MCF 10A (cell line): ENCODE data around the gene GPR12. TPM values are rescaled to one million over a fixed set of nuclear protein-coding genes. Genes with fewer than 3 reads are reported as not detected.

Experiments
- BruUV-seq: library from RNA; stranded (reverse); fragments of 400-500 nt; replicated peaks from 2 replicates; lab custom pipeline; 2021; lab: Mats Ljungman, UMichigan
- CTCF ChIA-PET: fragments of 300-600 bp; sonication (Branson Sonifier 250); formaldehyde crosslinking; extraction: SDS; loops from one replicate; lab custom pipeline; 2021; ENCODE audit warnings: antibody characterized with exemption, inconsistent platforms; lab: Yijun Ruan, JAX
- POLR2A ChIA-PET: fragments of 300-600, 350-650 bp; sonication (Branson Sonifier 250); formaldehyde crosslinking; extraction: SDS; loops from one replicate; lab custom pipeline; 2020; ENCODE audit warnings: antibody characterized with exemption, inconsistent platforms; lab: Yijun Ruan, JAX
- DNase-seq: peaks from one replicate; pipeline ENCODE4 v3.0.0-alpha.2; 2018; ENCODE audit not compliant: unreplicated experiment
- H3K27ac Mint-ChIP-seq: one replicate; pipeline ENCODE4 v1.8.0; 2022; ENCODE audit warnings: mild to moderate bottlenecking, low read depth, mixed read lengths; ENCODE audit not compliant: unreplicated experiment
- H3K27me3 Mint-ChIP-seq: one replicate; pipeline ENCODE4 v1.8.0; 2022; ENCODE audit warnings: mixed read lengths; ENCODE audit not compliant: insufficient read depth, unreplicated experiment
- H3K36me3 Mint-ChIP-seq: one replicate; pipeline ENCODE4 v1.8.0; 2022; ENCODE audit warnings: mild to moderate bottlenecking, moderate library complexity, mixed read lengths; ENCODE audit not compliant: insufficient read depth, unreplicated experiment
- H3K4me1 Mint-ChIP-seq: one replicate; pipeline ENCODE4 v1.8.0; 2022; ENCODE audit warnings: mixed read lengths; ENCODE audit not compliant: insufficient read depth, unreplicated experiment
- H3K4me3 Mint-ChIP-seq: one replicate; pipeline ENCODE4 v1.8.0; 2022; ENCODE audit warnings: mild to moderate bottlenecking, moderate library complexity, mixed read lengths; ENCODE audit not compliant: unreplicated experiment
- H3K9me3 Mint-ChIP-seq: one replicate; pipeline ENCODE4 v1.8.0; 2022; ENCODE audit warnings: mixed read lengths; ENCODE audit not compliant: unreplicated experiment
- CTCF ChIP-seq: fragments of 200-600 bp; IDR thresholded peaks from one replicate; pipeline ENCODE4 v1.8.0; 2022; ENCODE audit warnings: antibody characterized with exemption, mild to moderate bottlenecking; ENCODE audit not compliant: unreplicated experiment
- intact Hi-C: fragments of 100-400 bp; cut with micrococcal nuclease; formaldehyde crosslinking; loops from 2 replicates; pipeline ENCODE4 v1.14.1; 2022
- total RNA-seq: library from RNA; stranded (reverse); gene quantifications from 2 replicates; pipeline ENCODE4 v1.2.3, GENCODE V29; 2022

GPR12 gene
- total RNA-seq, 1 experiment from 2014 or later: not detected

GRCh38 chr13:26762745-26763345 lies 2.3 kb upstream of the GPR12 start:
- BruUV-seq: no TSS peak
- POLR2A ChIA-PET: interaction anchor here (0.6 kb wide), 1 partner anchor 35 kb away, joined by 3 read pairs; no protein-coding TSS in a partner anchor
- intact Hi-C loops: no loop called here
- no peak for DNase-seq
- H3K36me3 Mint-ChIP-seq: no peaks in the 10 kb centered on the region
- no peak overlapping the region for H3K27ac Mint-ChIP-seq
- H3K27me3 Mint-ChIP-seq: peaks cover 89% of the 10 kb centered on the region
- no peak for TF ChIP-seq CTCF
- CTCF ChIA-PET: interaction anchor here (0.6 to 0.7 kb wide), 2 partner anchors 169 to 474 kb away, joined by 4 to 5 read pairs; no protein-coding TSS in a partner anchor
- H3K4me3 Mint-ChIP-seq: no peak overlapping the region
- H3K9me3 Mint-ChIP-seq: no peaks in the 10 kb centered on the region
- no peaks in the 10 kb centered on the region for H3K4me1 Mint-ChIP-seq

- ChIA-PET CTCF (interaction anchor here (1.0 kb wide), 1 partner anchor 11 kb away, joined by 3 read pairs; no protein-coding TSS in a partner anchor), POLR2A (interaction anchor here (0.8 kb wide), 1 partner anchor 27 kb away, joined by 3 read pairs; no protein-coding TSS in a partner anchor)
- Mint-ChIP-seq H3K9me3 (no peaks in the 10 kb centered on the region), H3K36me3 (no peaks in the 10 kb centered on the region), H3K4me1 (no peaks in the 10 kb centered on the region), H3K4me3 (peak overlapping the region; percentile 31), H3K27ac (no peak overlapping the region), H3K27me3 (peaks cover 99% of the 10 kb centered on the region)
- intact Hi-C loops: no loop called here
- no peak for DNase-seq
- no peak for TF ChIP-seq CTCF
- BruUV-seq: no TSS peak
Observed at GRCh38 chr13:26760832-26761582, 421 bp upstream of the GPR12 start.

GRCh38 chr13:26759249-26759906 lies 1.2 kb downstream of the GPR12 start:
- ChIA-PET POLR2A (interaction anchor here (0.8 kb wide), 1 partner anchor 9 kb away, joined by 4 read pairs; no protein-coding TSS in a partner anchor), CTCF (interaction anchor here (0.9 kb wide), 1 partner anchor 173 kb away, joined by 3 read pairs; no protein-coding TSS in a partner anchor)
- intact Hi-C loops: no loop called here
- no peaks in the 10 kb centered on the region for H3K9me3 Mint-ChIP-seq
- no peak for TF ChIP-seq CTCF
- H3K27me3 Mint-ChIP-seq: peaks cover 82% of the 10 kb centered on the region
- DNase-seq: no peak
- H3K27ac Mint-ChIP-seq: no peak overlapping the region
- H3K36me3 Mint-ChIP-seq: no peaks in the 10 kb centered on the region
- H3K4me1 Mint-ChIP-seq: no peaks in the 10 kb centered on the region
- peak overlapping the region; percentile 35 for H3K4me3 Mint-ChIP-seq
- BruUV-seq: no TSS peak
